Ovary (tissue), 3 donors: ENCODE measurements around the gene CUZD1.

ENCODE experiments used
- EP300 ChIP-seq: sonication (generic); formaldehyde crosslinking; IDR thresholded peaks from one replicate; pipeline ENCODE4 v1.6.1; 2017; ENCODE audit warnings: antibody characterized with exemption
- POLR2A ChIP-seq: fragments of 450-650 bp; IDR thresholded peaks from one replicate; pipeline ENCODE4 v1.6.1; 2017; ENCODE audit warnings: antibody characterized with exemption, mild to moderate bottlenecking, moderate library complexity
- TF ChIP-seq, protein P1 (sequence below), 3 donors: fragments of 450-650 bp in 2 of 3; fragments of 200-600 bp in 1 of 3; IDR thresholded peaks; one replicate each; pipeline versions ENCODE4 v1.5.1 to v1.8.0; 2016 to 2022; ENCODE audit warnings: antibody characterized with exemption in 3 of 3, mild to moderate bottlenecking in 1 of 3
- donor health status: DM: no; HTN: no; CAD: no.

- TF ChIP-seq, protein P1, sequence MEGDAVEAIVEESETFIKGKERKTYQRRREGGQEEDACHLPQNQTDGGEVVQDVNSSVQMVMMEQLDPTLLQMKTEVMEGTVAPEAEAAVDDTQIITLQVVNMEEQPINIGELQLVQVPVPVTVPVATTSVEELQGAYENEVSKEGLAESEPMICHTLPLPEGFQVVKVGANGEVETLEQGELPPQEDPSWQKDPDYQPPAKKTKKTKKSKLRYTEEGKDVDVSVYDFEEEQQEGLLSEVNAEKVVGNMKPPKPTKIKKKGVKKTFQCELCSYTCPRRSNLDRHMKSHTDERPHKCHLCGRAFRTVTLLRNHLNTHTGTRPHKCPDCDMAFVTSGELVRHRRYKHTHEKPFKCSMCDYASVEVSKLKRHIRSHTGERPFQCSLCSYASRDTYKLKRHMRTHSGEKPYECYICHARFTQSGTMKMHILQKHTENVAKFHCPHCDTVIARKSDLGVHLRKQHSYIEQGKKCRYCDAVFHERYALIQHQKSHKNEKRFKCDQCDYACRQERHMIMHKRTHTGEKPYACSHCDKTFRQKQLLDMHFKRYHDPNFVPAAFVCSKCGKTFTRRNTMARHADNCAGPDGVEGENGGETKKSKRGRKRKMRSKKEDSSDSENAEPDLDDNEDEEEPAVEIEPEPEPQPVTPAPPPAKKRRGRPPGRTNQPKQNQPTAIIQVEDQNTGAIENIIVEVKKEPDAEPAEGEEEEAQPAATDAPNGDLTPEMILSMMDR (IDR thresholded peaks at IDR 0.05) = no peak
- TF ChIP-seq POLR2A (no peak), EP300 (no peak)
These were observed 33.9 kb upstream of the CUZD1 start, which contains the start of gene FAM24B for GRCh38 chr10:122879339-122880273.
